ENCODE data around the gene FAM118B.

FAM118B gene

DNA sequence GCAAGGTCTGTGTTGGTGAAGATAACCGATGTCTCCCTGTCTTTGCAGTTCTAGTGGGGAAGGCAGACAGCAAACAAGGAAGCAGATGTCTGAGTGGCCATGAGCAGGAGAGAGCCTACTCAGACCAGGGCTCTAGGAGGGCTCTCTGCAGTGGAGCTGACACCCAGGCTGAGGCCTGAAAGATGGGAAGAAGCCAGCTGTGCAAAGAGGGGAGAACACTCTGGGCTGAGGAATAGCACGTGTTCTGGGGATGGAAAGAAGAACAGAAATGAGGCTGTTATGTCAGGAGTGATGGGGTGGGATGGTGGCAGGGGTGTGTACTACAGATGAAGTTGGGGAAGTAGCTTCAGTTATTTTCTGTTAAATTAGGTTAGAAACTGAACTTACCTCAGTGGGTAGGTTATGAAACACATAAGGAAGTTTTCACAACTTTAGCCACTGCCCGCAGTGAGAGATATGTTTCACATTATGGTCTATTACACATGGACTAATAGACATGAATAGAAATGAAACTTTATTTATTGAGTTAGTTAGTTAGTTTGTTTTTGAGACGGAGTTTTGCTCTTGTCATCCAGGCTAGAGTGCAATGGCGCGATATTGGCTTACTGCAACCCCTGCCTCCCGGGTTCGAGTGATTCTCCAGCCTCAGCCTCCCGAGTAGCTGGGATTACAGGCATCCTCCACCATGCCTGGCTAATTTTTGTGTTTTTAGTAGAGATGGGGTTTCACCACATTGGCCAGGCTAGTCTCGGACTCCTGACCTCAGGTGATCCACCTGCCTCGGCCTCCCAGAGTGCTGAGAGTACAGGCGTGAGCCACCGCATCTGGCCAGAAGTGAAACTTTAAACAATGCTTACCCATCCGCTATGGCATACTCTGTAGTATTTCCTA, 100.1 kb downstream of the FAM118B start:
- DNase-seq (ENCODE audit: low read depth): no peak

Data from GM04503 (cell line).